HL-60 (cell line): ENCODE results near the gene NCK2.

Experiments
- DNase-seq, 2 experiments: peaks; one replicate each; pipeline ENCODE4 v3.0.0-alpha.2; 2010 to 2020; ENCODE audit warnings: low read depth in 1 of 2, low spot score in 1 of 2
- H3K27ac ChIP-seq: fragments of 250-450 bp; sonication (Bioruptor Pico); replicated peaks from 2 replicates; pipeline ENCODE4 v1.5.1; 2020; ENCODE audit warnings: mild to moderate bottlenecking, moderate library complexity
- H3K27me3 ChIP-seq: fragments of 250-450 bp; sonication (Bioruptor Pico); 2 replicates; pipeline ENCODE4 v1.5.1; 2021; ENCODE audit warnings: mild to moderate bottlenecking, moderate library complexity; ENCODE audit not compliant: insufficient read depth, poor library complexity, severe bottlenecking
- H3K4me3 ChIP-seq: replicated peaks from 2 replicates; pipeline ENCODE4 v1.5.1; 2011; ENCODE audit warnings: mild to moderate bottlenecking, control low read depth, low read length; ENCODE audit not compliant: insufficient read depth
- GABPA ChIP-seq: IDR thresholded peaks from 2 replicates; pipeline ENCODE4 v1.6.1; 2012; ENCODE audit warnings: low read depth
- POLR2AphosphoS5 ChIP-seq: IDR thresholded peaks from 2 replicates; pipeline ENCODE4 v1.6.1; 2012; ENCODE audit warnings: low read depth
- SPI1 ChIP-seq: IDR thresholded peaks from 2 replicates; pipeline ENCODE4 v1.6.1; 2012; ENCODE audit warnings: low read depth, mild to moderate bottlenecking, borderline replicate concordance
- TF ChIP-seq, protein P1 (sequence below): IDR thresholded peaks from 2 replicates; pipeline ENCODE4 v1.6.1; 2012; ENCODE audit warnings: low read depth; ENCODE audit not compliant: insufficient replicate concordance
- TF ChIP-seq, protein P2 (sequence below): IDR thresholded peaks from one replicate; pipeline ENCODE4 v1.5.1; 2011; ENCODE audit warnings: low read length, control low read depth, inconsistent platforms; ENCODE audit not compliant: insufficient read depth

Gene NCK2

DNA sequence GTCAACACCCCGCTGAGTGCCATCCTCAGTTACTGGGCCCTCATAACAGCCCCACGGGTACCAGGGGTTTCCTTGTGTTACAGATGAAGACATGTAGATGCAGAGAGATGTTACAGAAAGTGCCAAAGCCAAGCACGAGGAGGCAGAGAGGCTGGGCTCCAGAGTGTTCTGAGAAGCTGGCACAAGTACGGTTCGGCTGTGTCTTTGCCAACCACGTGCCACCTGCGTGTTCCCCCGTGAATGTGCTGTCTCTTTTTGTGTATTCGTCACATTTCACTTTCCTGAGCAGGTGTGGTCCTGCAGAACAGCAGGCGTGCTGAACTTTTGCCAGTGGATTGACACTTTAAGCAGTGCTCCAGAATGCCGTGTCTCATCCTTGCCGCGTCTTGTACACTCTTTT lies 124.6 kb downstream of the NCK2 start:
- no peak overlapping the region for H3K27ac ChIP-seq
- TF ChIP-seq, protein P1, sequence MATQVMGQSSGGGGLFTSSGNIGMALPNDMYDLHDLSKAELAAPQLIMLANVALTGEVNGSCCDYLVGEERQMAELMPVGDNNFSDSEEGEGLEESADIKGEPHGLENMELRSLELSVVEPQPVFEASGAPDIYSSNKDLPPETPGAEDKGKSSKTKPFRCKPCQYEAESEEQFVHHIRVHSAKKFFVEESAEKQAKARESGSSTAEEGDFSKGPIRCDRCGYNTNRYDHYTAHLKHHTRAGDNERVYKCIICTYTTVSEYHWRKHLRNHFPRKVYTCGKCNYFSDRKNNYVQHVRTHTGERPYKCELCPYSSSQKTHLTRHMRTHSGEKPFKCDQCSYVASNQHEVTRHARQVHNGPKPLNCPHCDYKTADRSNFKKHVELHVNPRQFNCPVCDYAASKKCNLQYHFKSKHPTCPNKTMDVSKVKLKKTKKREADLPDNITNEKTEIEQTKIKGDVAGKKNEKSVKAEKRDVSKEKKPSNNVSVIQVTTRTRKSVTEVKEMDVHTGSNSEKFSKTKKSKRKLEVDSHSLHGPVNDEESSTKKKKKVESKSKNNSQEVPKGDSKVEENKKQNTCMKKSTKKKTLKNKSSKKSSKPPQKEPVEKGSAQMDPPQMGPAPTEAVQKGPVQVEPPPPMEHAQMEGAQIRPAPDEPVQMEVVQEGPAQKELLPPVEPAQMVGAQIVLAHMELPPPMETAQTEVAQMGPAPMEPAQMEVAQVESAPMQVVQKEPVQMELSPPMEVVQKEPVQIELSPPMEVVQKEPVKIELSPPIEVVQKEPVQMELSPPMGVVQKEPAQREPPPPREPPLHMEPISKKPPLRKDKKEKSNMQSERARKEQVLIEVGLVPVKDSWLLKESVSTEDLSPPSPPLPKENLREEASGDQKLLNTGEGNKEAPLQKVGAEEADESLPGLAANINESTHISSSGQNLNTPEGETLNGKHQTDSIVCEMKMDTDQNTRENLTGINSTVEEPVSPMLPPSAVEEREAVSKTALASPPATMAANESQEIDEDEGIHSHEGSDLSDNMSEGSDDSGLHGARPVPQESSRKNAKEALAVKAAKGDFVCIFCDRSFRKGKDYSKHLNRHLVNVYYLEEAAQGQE = no peak
- no peak for TF ChIP-seq POLR2AphosphoS5
- no peak for TF ChIP-seq SPI1
- no peak for TF ChIP-seq GABPA
- TF ChIP-seq, protein P2, sequence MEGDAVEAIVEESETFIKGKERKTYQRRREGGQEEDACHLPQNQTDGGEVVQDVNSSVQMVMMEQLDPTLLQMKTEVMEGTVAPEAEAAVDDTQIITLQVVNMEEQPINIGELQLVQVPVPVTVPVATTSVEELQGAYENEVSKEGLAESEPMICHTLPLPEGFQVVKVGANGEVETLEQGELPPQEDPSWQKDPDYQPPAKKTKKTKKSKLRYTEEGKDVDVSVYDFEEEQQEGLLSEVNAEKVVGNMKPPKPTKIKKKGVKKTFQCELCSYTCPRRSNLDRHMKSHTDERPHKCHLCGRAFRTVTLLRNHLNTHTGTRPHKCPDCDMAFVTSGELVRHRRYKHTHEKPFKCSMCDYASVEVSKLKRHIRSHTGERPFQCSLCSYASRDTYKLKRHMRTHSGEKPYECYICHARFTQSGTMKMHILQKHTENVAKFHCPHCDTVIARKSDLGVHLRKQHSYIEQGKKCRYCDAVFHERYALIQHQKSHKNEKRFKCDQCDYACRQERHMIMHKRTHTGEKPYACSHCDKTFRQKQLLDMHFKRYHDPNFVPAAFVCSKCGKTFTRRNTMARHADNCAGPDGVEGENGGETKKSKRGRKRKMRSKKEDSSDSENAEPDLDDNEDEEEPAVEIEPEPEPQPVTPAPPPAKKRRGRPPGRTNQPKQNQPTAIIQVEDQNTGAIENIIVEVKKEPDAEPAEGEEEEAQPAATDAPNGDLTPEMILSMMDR = no peak
- no peaks in the 10 kb centered on the region for H3K27me3 ChIP-seq
- no peak overlapping the region for H3K4me3 ChIP-seq
- DNase-seq = no peak

DNA sequence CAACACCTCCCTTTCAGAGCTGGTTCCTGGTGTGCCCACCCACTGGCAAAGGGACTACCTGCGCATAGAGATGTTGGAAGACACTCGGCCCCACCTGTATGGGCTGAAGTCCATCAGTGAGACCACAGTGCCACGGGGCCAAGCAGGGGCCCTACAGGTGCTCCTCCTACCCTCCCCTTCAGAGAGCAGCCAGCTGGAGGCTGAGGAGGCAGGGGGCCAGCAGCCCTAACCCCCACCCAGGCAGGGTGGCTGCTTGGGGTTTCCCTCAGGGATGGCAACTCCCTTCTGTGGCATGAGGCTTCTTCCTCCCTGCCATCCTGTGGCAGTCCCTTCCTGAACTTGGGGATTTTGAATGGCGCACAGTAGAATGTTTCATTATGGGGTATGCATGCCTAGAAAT lies 125.3 kb downstream of the NCK2 start:
- Histone ChIP-seq H3K27ac (no peak overlapping the region), H3K4me3 (no peak overlapping the region), H3K27me3 (no peaks in the 10 kb centered on the region)
- no peak for DNase-seq
- TF ChIP-seq, protein P1 = no peak
- TF ChIP-seq SPI1 (no peak), POLR2AphosphoS5 (no peak), GABPA (no peak)
- TF ChIP-seq, protein P2 = no peak

- TF ChIP-seq, protein P2 = no peak
- TF ChIP-seq SPI1 = no peak
- TF ChIP-seq, protein P1 = no peak
- TF ChIP-seq GABPA = no peak
- TF ChIP-seq POLR2AphosphoS5 = no peak
- H3K27ac ChIP-seq = no peak overlapping the region
- no peaks in the 10 kb centered on the region for H3K27me3 ChIP-seq
Measured at GRCh38 chr2:105870858-105871257, 126.1 kb downstream of the NCK2 start.

More at GRCh38 chr2:105870858-105871257, 126.1 kb downstream of the NCK2 start:
- no peak overlapping the region for H3K4me3 ChIP-seq
- DNase-seq = no peak
